HG03097 (cell line): ENCODE data around the gene RAB23.

ENCODE experiments used
- ATAC-seq: cut with Tn5 transposase; IDR thresholded peaks from one replicate; pipeline ENCODE4 v1.9.1; 2021; ENCODE audit not compliant: unreplicated experiment, low FRiP score

RAB23 gene

DNA sequence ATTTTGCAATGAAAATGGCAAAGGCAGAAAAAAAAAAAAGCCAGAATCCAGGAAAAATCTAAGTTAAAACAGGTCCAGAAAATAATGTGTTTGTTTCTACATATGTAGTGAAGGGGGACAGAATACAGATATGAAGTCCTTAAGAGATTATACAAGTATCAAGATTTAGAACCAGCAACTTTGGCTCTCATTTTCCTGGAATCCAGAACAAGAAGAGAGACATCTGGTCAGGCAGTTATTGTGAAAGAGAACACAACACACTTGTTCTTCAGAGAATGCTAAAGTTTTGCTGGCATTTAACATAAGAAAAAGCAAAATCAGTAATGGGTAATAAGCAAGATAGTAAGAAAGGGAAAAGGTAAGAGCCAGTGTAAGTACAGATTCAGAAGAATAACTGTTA lies 28.9 kb downstream of the RAB23 start:
- no peak for ATAC-seq

DNA sequence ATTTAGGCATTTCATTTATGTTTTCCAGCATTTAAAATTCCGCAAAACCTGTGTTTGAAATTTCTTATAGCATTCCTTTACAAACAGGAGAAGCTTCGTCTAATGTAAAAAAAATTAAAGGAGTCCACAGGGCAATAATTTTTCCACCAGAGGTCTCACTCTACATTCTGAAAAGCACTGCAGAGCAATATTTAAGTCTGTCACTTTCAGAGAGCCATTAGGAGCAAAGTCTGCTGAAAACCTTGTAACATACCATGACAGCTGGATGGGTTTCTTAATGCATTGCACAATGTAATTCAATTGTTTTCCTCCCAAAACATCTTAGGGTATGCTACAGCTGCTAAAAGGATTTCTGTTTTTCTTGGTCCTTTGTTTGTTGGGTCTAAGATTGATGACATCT lies 32.0 kb downstream of the RAB23 start:
- ATAC-seq, result no peak

DNA sequence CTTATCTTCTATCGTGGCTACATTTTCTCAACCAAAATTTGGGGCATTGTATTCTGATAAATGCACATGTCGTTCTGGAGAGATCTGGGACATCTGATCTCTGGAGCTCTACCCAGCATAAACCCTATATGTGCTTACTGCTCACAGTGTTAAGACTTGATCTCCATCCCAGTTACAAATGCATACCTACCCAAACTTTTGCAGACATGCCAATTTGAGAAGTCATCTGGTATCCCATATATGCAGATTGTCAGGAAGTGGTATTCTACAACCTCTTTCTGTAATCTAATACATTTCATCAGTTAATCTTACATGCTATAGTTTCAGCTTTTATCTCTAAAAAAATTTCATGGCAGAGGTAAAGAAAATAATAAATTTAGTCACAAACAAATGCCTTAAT lies 38.8 kb downstream of the RAB23 start:
- no peak for ATAC-seq

DNA sequence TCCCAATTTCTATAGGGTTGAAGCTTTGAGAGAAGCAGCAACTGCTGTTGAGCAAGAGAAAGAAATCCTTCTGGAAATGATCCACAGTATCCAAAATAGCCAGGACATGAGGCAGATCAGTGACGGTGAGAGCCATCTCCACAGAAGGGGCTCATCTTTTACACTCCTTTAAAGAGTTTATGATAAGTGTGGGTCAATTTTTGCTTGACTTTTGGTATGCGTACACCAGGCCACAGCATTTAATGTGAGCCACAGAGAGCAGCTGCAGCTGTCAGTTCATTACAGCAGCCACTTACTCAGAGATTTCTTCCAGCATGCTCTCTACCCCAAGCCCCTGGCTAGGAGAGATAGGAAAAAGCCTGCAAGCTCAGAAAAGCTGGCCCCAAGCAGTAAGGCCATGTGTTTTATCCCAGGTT lies 40.1 kb downstream of the RAB23 start:
- no peak for ATAC-seq

DNA sequence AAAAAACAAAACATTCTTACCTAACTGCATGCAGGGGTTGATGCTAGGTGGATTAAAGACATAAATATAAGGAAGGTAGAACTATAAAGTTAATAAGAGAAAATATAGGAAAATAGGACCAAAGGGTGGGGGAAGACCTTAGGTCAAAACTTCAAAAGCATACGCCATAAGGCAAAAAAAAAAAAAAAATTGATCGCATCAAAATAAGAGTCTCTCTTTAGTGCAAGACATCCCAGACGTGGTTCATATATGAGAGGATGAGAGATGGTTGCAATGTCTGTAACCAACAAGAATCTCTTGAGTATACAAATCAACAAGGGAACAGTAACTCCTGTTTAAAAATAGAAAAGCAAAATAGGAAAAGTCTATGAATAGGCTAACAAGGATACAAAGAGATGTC lies 41.5 kb downstream of the RAB23 start:
- no peak for ATAC-seq

DNA sequence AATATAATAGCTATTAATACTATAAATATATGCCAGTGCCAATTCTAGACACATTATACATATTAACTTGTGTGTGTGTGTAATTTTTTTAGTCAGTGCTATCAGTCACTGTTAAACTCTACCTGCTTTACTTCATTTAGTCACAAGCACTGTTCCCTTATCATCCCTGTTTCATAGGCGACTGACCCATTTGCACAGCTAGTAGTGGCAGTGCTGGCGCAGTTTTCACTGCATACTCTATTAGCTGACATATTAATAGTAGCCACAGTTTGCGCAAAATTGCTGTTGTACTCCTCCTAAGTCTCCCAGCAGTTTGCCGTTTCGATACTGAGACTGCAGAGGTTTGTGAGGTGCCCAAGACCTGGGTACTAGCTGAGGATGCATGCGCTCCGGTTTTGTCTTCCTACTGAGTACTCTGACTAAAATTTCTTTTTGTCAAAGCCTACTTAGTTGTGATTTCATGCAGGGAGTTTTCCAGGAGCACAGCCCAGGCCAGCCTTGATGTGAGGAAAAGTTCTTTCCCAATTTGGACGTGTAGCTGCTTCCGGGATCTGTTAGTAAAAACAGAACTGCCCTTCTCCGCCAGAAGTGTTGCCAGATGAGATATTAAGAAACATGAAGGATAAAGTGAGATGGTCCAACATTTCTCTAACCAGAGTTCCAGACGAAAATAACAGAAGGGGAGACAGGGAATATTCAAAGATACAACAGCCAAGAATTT lies 44.4 kb downstream of the RAB23 start:
- no peak for ATAC-seq

DNA sequence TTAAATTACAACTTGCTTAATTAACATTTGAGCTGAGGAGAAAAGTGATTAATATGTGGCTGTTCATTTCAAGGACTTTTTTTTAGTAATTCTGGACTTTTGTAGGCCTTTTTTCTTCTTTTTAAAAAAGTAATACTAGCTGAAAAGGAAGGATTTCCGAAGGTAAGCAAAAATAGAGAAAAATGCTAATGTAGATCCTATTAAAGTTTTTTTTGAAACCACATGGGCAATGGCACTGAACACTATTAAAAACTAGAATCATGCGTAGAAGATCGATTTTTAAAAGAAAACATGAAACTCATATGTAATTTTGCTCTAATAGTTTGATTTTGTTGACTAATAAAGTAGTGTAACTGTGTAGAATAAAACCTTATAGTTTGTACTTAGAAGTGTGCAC lies 47.6 kb downstream of the RAB23 start:
- no peak for ATAC-seq

DNA sequence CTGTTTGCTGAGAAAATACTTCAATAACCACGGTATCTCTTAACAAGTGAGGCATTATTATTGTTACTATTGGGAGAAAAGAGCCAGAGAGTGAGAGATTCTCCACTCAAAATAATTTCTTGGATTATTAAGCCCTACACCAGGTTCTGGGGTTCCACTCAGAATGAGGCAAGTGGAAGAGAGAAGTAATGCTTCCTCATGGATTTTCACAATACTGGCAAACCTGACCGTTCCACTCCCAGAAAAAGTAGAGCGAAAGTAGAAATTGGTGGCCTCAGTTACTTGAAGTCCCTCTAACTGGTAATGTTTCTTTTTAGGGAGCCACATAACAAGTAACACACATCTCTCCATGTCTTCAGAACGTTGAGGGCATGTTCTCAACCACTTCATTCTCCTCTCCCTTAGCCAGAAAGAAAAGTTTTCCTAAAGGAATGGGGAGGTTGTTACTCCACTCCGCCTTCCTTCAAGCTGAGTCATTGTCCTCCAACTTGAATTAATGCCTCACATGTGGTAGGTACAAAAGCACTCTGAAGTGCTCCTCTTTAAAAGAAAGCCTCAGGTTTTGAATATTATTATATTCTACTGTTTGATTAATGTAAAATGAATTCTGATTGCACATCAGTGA lies 48.1 kb downstream of the RAB23 start:
- no peak for ATAC-seq

DNA sequence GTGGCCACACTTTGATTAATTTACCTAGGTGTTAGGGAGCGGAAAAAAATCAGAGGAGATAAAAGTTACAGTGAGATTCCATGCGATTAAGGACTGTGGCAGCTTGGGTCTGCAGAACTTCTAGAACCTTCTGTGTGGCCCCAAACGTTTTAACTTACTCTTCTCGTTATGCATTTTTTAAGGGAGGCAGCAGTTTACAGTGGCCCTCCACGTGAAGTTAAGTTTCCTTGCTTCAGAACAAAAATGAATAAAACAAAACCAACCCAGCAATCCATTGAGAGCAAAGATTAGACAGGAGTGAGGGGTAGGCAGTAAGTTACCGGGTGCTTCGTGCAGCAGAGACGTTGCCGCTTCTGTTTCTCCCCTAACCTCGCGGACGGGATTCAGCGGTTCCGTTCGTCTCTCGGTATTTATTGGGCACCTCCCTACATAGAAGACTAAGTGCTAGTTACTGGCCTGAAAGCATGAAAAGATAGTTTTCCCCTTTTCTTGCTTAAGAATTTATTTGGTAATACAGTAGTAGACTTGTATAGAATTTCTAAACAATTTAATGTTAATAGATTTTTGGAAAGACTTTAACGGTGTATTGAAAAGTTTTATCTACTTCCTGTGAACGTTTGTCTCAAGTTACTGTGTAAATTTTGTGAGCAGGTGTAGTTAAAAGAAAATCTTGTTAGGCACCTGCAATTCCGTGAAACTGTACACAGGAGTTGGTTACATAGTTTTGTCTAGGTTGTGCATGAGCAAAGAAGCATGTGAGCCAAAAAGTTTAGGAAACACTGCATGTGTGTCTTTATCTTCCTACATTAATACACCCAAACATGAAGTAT lies 48.8 kb downstream of the RAB23 start:
- no peak for ATAC-seq

DNA sequence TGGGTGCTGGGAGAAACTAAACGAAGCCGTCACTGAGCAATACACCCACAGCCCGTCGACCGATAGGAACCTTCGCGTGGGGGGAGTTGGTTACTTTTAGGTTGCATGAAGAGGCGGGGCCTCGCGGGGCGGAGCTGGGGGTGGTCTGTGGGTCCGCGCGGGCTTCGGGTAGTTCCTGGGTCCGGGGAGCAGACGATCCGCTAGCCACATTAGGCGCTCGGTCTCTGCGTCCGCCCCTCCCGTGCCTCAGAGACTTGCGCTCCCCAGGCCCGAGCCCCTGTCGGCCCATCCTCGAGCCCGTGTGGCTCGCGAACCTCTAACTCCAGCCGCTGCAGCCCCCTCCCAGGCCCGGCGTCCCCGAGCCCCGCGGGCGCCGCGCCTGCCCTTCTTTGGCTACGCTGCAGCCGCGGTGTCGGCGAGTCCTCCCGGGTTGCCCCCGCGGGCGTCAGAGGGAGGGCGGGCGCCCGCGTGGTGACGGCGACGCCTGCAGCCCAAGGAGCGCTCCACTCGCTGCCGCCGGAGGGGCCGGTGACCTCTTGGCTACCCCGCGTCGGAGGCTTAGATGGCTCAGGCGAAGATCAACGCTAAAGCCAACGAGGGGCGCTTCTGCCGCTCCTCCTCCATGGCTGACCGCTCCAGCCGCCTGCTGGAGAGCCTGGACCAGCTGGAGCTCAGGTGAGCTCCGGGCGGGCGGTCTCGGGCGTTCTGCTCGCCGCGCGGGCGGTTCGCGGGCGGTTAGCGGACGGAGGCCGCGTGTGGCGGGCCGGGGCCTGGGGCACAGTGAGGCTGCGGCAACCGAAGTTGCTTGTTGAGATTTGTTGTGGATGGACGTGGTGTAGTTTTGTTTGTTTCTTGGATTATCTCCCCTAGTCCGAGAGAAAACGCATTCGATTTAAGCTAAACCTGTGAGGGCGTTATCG lies 49.7 kb downstream of the RAB23 start, which contains the start of gene BAG2:
TSS of gene BAG2 (plus strand) at position 191 of the 920 bp plus-strand sequence. CDS start at position 563, 372 bp downstream.
- ATAC-seq, result peak; percentile 88

DNA sequence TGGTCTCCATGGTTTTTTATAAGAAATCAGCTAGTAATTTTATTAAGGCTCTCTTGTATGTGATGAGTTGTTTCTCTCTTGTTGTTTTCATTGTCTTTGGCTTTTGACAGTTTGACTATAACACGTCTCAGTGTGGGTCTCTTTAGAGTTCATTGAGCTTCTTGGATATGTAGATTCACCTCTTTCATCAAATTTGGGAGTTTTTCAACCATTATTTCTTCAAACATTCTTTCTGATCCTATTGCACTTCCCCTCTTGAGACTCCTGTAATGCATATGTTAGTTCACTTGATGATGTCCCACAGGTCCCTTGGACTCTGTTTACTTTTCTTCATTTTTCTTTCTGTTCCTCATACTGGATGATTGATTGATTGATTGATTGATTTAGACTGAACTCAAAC lies 57.0 kb downstream of the RAB23 start:
- ATAC-seq, result no peak

DNA sequence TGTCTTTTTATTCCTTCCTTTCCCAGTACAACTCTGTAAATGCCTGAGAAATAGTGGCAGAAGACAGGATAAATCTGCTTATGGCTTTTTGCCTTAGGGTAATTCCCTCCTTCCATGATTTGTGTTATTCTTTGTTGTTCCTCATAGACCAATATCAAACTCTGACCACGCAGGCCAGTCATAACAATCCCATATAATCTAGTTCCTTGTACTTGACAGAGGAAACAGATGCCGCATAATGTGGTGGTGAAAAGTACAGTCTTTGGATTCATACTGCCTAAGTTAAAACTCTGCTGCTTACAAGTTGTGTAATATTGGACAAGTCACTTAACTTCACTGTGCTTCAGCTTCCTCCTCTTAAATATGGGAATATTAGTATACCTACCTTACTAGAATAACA lies 58.2 kb downstream of the RAB23 start:
- no peak for ATAC-seq

DNA sequence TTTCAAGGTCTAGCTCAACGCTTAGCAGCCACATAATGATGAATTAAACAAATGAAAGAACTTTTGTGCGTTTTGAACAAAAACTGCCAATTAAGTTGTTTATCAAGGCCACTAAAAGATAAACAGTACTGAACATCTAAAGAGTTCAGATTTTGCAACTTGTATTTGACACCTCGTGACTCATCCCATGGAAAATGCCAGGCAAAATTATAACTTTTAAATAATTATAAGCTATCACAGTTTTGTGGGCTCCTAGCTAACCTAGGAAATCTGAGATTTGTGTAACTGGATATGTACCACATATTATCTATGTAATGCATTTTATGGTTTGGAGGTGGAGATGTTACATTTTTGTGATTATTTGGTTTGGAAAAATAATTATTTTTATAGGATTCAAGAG lies 59.6 kb downstream of the RAB23 start:
- no peak for ATAC-seq

DNA sequence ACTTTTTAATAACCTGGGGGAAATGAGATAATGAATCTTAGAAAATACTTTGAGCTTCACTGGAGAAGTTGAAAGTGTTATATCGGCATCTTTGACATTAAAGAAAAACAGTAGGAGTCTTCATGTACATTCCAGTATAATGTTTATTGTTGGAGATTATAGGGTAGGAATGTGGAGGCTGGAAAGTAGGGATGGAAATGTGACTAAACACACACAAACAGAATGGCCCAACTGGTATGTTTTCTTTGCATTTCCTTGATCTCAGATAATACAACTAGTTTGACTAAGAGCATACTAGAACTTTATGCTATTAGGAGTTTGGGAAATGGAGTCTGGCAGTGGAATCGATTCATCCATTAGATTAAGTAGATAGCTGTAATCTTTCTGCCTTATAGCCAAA lies 60.1 kb downstream of the RAB23 start:
- no peak for ATAC-seq

DNA sequence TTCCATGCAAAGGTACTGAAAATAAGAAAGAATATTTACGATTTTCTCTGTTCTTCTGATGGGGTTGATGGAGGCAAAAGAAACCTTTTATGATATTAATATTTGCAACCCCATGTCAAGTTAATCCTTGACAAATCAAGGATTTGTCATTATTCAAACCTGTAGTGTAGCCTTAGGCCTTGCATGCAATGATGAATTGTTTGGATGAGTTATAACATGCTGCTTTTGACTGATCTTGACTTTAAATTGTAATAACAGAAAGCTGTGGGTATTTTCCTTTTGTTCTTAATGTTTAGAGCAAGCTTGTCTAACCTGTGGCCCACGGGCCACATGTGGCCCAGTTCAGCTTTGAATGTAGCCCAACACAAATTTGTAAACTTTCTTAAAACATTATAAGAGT lies 63.0 kb downstream of the RAB23 start:
- ATAC-seq, result no peak

DNA sequence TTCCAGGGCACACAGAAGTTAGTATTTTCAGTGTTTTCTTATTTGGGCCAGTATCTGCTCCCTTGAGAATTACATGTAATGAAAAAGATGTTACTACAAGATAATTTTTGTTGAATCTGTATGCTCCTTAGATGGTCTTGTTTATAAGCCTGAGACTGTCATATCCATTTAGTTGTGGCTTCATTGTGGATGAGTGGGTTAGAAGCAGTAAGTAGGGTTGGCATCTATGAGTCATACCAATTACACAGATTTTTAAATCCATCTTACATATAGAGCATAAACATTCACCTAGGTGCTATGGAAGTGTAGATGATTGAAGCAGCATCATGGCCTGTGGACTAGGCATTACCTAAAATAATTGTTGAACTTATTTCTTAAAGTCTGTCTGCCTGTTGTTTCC lies 63.4 kb downstream of the RAB23 start:
- ATAC-seq, result no peak

DNA sequence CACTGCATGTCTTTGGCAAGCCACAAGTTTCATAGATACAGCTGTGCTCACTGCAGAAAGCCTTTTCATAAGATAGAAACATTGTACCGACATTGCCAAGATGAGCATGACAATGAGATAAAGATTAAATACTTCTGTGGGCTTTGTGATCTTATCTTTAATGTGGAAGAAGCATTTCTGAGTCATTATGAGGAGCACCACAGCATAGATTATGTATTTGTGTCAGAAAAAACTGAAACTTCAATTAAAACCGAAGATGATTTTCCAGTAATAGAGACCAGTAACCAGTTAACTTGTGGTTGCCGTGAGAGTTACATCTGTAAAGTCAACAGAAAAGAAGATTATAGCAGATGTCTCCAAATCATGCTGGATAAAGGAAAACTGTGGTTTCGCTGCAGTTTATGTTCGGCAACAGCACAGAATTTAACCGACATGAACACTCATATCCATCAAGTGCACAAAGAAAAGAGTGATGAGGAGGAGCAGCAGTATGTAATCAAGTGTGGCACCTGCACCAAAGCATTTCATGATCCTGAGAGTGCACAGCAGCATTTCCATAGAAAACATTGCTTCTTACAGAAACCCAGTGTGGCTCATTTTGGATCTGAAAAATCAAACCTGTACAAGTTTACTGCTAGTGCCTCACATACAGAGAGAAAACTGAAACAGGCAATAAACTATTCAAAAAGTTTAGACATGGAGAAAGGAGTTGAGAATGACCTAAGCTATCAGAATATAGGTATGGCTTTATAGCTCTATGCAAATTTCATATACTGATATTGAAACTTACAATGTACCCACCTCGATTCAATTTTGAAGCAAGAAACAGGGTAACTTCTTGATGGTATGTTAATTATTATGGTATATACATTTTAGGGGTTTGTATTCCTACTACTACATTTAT lies 73.9 kb downstream of the RAB23 start:
- no peak for ATAC-seq

DNA sequence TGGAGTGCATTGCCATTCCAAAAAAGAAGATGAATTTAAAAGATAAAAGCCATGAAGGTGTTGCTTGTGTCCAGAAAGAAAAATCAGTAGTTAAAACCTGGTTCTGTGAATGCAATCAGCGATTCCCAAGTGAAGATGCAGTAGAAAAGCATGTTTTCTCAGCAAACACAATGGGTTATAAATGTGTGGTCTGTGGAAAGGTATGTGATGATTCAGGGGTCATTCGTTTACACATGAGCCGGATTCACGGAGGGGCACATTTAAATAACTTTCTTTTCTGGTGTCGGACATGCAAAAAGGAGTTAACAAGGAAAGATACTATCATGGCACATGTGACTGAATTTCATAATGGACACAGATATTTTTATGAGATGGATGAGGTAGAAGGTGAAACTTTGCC lies 74.7 kb downstream of the RAB23 start:
- ATAC-seq, result no peak

DNA sequence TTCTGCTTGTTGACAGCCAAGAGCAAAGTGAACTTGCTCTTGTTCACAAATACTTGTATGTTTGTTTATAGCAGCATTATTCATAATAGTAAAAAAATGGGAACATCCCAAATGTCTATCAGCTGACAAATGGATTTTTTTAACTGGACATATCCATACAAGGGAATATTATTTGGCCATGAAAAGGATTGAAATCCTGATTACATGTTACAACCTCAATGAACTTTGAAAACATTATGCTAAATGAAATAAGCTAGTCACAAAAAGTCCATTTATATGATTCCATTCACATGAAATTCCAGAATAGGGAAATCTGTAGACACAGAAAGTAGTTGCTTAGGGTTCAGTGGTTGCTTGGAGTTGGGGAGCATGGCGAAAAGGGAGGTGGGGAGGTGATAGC lies 78.4 kb downstream of the RAB23 start:
- no peak for ATAC-seq

DNA sequence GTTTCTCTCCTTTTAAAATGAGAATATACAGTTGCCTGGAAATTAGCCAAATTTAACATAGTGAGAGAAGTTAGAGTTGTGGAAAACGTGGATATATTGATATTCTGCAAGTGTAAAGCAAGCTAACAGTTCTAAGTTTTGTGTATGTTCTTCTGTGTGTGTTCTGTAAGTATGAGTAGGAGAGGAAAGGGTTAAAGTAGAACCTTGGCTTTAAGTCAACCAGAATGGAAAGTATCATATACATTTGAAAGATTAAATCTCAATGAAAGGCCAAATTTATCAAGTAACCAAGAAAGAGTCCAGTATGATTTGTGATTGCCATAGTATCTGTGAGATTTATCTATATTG lies 80.0 kb downstream of the RAB23 start:
- ATAC-seq, result no peak
